ENCODE measurements around the gene IGFALS.
"Not testable (repeated sequence)": the region's sequence is repeated elsewhere in the genome, so short reads cannot be mapped to it uniquely, and the experiment has no call there.

Gene IGFALS

GRCh38 chr16:1818204-1818872, 24.8 kb upstream of the IGFALS start:
- no peak for DNase-seq (ENCODE audit: low read depth)

DNA sequence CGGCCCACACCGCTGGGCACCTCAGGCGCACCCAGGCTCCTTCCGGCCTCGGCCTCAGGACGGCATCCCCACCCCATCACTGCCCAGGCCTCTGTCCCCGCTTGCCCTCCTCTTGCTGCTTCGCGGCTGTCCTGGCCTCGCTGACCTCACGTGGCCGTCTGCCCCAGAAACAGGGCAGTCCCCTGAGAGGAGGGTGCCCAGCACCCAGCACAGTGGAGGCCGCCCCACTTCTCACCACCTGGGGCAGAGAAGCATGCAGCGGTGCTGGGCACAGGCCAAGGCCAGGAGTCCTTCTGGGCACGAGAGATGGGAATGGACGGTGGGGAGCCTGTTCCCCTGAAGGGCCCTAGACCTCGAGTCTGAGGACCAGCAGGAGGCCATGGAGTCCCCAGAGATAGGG, 24.2 kb upstream of the IGFALS start:
- DNase-seq (ENCODE audit: low read depth) = no peak

DNA sequence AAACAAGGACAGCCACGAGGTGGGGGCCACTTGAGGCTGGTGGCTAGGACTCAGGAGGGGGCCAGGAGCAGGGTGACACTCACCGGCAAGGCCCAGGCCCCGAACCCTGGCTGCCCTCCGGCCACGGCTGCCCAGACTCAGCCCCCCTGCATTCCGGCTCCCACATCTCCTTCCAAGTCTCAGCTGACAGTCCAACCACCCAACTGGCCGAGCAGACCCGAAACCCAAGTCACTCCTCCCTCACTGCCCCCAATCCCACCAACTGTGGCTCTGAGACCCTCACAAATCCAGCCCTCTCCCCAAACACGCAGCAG, 23.7 kb upstream of the IGFALS start:
- DNase-seq (ENCODE audit: low read depth) = no peak

- DNase-seq (ENCODE audit: low read depth) = no peak
These were observed 23.1 kb upstream of the IGFALS start for GRCh38 chr16:1816396-1817275.

DNA sequence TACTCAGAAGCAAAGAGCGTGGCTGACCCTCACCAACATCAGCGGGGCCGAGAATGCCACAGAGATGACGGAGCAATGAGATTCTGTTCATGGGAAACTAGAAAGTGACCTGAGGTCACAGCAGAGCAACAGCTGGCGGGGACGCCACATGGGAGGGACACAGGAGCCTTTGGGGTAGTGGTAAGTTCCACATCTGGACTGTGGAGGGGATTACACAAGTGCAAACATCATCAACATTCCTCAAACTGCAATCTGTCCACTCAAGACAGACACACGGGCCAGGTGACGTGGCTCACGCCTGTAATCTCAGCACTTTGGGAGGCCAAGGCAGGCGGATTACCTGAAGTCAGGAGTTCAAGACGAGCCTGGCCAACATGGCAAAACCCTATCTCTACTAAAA, 22.0 kb upstream of the IGFALS start:
- DNase-seq (ENCODE audit: low read depth) = no peak

GRCh38 chr16:1812732-1813163, 19.2 kb upstream of the IGFALS start:
- DNase-seq (ENCODE audit: low read depth) = no peak

DNA sequence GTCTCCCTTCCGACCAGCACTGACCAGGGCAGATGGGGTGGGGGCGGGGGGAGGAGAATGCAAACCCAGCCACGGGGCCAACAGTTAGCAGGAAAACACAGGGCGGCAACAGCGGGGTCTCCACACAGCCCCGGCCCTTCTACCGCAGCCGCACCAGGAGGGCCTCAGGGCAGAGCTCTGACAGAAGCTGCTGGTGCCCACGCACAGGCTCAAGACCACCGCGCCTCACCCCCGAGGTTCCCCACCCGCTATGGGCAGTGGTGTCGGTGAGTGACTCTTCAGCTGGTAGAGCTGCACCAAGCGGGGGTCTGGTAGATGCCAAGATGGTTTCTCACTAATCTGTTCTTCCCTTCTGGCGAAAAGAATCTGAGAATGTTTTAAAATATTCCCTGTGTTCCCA, 17.0 kb upstream of the IGFALS start:
- no peak for DNase-seq (ENCODE audit: low read depth)

DNA sequence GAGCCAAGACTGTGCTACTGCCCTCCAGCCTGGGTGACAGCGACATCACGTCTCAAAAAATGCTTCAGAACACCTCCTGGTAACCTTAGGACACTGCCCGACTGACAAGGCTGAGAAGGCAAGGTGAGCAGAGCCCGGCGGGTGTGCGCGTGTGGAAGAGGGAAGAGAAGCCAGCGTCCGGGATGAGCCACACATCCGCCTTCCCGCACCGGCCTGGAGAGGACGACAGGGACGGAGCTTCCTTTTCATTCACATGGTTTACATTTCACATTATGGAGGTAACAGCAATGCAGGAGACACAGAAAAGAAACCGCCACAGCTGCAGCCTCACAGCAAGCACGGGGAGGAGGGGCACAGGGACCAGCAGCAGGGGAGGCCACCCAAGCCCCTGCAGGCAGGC, 16.6 kb upstream of the IGFALS start:
- DNase-seq (ENCODE audit: low read depth) = no peak

DNA sequence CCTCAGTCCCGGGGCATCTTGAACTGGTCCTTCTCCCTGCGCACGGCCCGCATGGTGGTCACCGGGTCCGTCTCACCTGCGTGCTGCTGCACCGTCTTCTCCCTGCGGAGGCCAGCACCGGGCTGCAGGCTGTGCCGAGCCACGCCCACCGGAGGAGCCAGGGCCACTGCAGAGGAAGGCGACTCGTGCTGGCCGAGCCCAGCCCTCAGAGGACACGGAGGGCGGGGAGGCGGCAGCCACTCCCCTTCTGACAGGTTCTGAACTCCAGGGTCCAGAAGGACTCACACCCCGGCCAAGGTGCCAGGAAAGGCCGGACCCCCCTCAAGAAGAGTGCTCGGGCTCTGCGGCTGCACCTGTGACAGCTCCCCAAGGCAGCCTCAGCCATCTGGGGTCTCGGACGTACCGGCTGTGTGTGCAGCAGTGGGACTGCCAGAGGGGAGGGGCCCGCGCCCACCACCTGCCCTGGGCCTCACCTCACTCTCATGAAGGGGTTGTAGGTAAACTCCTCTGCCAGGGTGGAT, 15.8 kb upstream of the IGFALS start:
- no peak for DNase-seq (ENCODE audit: low read depth)

GRCh38 chr16:1808691-1809090, 15.2 kb upstream of the IGFALS start:
- DNase-seq (ENCODE audit: low read depth) = no peak

- DNase-seq (ENCODE audit: low read depth) = no peak
These were observed 14.1 kb upstream of the IGFALS start for GRCh38 chr16:1807626-1808025.

DNA sequence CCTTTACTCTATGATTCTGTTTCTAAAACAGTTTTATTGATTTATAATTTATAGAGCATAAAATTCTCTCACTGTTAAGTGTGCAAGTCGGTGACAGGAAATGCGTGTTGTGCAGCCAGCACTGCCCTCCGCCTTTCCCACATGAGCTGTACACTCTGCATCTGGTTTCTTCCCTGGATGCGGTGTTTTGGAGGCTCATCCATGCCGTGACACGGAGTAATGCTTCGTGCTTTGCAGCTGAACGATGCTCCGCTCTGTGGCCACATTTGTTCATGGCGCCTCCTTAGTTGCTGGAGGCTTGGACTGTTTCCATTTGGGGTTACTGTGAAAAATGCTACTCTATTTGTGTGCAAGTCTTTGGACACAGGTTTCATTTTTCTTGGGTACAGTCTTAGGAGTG, 7.2 kb upstream of the IGFALS start:
- no peak for DNase-seq (ENCODE audit: low read depth)

DNA sequence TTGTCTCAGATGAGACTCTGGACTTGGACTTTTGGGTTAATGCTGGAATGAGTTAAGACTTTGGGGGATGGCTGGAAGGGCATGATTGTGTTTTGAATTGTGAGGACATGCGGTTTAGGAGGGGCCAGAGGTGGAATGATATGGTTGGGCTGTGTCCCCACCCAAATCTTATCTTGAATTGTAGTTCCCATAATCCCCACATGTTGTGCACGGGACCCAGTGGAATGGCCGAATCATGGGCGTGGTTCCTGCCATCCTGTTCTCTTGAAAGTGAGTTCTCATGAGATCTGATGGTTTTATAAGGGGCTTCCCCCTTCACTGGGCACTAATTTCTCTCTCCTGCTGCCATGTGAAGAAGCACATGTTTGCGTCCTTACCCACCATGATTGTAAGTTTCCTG, 5.8 kb upstream of the IGFALS start:
- not testable (repeated sequence) for DNase-seq (ENCODE audit: low read depth)

- no peak for DNase-seq (ENCODE audit: low read depth)
These were observed 1.6 kb upstream of the IGFALS start for GRCh38 chr16:1794908-1795666.

DNA sequence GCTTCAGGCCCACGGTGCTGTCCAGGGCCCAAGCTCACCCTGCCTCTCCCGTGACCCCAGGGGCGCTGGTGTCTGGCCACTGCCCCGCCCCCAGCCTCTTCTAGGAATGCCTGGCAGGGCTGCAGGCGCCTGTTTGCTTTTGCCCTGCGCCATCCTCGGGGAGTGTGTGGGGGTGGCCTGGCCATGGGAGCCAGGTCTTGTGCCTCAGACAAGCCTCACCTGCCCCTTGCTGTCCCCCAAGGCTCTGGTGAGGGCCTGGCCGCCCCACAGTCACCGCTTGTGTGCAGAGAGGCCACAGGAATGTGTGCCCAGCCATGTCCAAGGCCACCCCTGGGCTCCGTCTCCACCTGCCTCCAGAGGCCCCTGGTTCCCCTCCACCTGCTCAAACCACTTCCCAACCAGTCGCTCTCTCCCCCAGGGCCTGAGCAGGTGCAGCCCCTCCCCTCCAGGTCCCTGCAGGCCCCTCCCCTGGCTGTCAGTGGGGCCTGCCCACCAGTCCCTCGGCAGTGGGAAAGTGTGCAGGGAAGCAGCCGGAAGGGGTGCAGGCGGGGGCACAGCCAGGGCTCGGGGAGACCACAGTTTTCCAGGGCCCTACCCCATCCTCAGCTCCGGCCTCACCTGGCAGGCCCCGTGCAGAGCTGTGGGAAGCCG, 841 bp upstream of the IGFALS start:
- no peak for DNase-seq (ENCODE audit: low read depth)

DNA sequence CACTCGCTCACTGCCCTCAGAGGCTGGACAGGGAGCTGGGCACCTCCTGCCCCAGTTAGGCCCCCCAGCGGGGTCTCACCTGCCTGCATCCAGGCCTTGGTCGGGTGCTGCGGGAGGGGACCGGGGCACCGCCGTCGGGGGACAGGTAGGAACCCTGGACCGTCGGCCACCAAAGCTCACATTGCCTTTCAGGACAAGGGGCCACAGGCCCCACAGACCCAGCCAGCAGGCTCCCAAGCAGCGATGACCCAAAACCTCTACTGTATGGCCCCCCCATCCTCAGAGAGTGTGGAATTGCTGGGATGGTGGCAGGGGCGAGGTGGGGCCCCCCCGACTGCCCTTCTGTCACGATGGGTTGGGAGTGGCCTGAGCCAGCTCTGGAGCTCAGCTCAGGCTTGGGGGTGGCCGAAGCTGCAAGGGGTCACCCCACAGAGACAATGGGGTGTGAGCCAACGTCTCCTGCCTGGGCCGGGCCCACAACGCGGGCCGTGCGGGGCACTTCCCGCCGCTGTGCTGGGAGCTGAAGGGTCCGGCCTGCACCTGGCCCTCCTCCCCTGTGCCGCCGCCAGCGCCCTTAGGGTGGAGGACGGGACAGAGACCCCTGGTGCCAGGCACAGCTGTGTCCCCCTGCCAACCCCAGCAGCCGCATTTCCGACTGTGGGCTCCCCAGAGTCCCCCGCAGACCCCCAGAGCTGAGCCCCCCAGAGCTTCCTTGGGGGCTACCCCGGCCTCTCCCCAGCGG, 498 bp downstream of the IGFALS start:
- DNase-seq (ENCODE audit: low read depth) = no peak

DNA sequence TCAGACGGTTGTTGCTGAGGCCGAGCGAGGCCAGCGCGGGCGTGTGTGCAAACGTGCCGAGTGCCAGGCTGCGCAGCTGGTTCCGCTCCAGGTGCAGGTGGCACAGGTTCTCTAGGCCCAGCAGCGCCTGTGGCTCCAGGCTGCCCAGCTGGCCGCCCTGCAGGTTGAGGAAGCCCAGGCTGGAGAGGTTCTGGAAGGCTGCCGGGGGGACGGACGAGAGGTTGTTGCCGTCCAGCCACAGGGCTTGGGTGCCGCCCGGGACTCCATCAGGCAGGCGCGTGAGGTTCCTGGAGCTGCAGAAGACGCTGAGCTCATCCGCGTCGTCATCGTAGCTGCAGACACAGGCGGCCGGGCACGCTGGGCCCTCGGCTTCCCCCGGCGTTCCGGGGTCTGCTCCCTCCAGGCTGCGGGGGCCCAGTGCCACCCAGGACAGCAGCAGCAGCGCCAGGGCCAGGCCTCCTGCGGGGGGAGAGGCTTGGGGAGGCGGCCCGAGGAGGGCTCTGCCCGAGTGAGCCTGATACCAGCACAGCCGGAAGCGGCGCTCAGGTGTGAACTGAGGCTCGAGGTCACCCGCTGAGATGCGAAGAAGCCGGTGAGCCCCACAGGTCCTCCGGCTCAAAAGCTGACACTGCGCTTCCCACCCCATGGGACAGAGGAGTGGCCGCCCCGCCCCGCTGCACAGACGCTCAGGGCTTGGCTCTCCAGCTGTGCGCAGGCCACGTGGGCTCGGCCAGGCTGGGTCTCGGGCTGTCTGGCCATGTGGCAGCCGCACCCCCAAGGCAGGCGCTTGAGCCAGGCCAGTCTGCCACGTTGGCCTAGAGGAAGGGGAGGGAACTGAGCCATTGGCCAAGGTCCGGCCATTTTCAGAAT, 1.3 kb downstream of the IGFALS start:
- DNase-seq (ENCODE audit: low read depth) = no peak

- no peak for DNase-seq (ENCODE audit: low read depth)
These were observed 2.1 kb downstream of the IGFALS start for GRCh38 chr16:1791256-1791942.

DNA sequence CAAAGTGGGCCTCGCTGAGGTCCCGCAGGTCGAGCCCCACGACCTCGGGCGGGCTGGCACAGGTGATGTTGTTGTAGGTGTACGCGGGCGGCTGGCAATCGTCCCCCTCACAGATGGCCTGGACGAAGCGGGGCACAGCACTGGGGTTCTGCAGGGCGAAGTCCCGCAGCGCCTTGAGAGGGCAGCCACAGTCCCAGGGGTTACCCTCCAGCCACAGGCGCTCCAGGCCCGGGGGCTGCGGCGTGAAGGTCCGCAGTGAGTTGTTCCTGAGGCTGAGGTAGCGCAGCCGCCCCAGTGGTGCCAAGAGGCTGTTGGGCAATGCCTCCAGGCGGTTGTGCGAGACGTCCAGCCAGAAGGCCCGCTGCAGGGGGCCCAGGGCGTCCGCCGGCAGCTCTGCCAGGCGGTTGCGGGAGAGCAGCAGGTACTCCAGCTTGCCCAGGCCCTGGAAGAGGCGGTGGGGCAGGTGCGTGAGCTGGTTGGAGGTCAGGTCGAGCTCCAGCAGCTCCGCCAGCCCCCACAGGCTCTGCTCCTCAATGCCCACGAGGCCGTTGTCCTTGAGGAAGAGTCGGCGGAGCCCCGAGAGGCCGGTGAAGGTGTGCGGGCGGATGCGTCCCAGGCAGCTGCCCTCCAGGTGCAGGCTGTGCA, 2.8 kb downstream of the IGFALS start:
- DNase-seq (ENCODE audit: low read depth) = no peak

DNA sequence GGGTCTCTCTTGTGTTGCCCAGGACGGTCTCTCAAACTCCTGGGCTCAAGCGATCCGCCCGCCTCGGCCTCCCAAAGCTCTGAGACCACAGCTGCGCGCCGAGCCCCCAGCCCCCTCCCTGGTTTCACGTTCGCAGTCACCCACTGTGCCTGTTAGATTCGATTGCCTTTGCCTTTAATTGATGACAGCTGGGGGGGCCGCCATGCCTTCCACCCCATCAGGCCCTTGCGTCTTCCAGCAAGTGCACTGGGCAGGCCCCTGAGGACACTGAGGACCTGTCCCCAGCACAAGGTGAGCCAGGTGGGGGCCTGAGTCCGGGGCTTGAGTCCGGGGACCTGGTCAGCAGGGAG, 3.3 kb downstream of the IGFALS start:
- no peak for DNase-seq (ENCODE audit: low read depth)

Data from stimulated activated CD8-positive, alpha-beta memory T cell treated with anti-CD3 and anti-CD28 coated beads, Interleukin-15, amount 100 ng/mL, for 24 hours (primary cell).